NCI-H82 treated with DMSO at 0.1 percent for 48 hours (cell line): Measurements from ENCODE around the gene IFIT2.
"Not testable (repeated sequence)": the region's sequence is repeated elsewhere in the genome, so short reads cannot be mapped to it uniquely, and the experiment has no call there.

Source experiments
- DNase-seq: peaks from one replicate; lab custom pipeline; 2025; ENCODE audit not compliant: unreplicated experiment; lab: John Stamatoyannopoulos, UW

Gene IFIT2

GRCh38 chr10:89301721-89302445, at the start of gene IFIT2:
IFIT2 (plus strand) TSS chr10:89302046; CDS start chr10:89302124, 78 bp downstream.
- no peak for DNase-seq

GRCh38 chr10:89252225-89252585, 49.6 kb upstream of the IFIT2 start:
- DNase-seq: no peak

- DNase-seq: not testable (repeated sequence)
These were observed 46.7 kb upstream of the IFIT2 start for GRCh38 chr10:89255091-89255579.

GRCh38 chr10:89255793-89256192, 46.1 kb upstream of the IFIT2 start:
- DNase-seq: no peak

- no peak for DNase-seq
These were observed 45.5 kb upstream of the IFIT2 start for GRCh38 chr10:89256340-89256739.

GRCh38 chr10:89256962-89257361, 44.9 kb upstream of the IFIT2 start:
- no peak for DNase-seq

GRCh38 chr10:89257581-89257980, 44.3 kb upstream of the IFIT2 start:
- no peak for DNase-seq

GRCh38 chr10:89258881-89259280, 43.0 kb upstream of the IFIT2 start:
- no peak for DNase-seq

GRCh38 chr10:89262086-89263051, 39.5 kb upstream of the IFIT2 start:
- DNase-seq: no peak

GRCh38 chr10:89263091-89263490, 38.8 kb upstream of the IFIT2 start:
- DNase-seq: no peak

- no peak for DNase-seq
These were observed 38.3 kb upstream of the IFIT2 start for GRCh38 chr10:89263531-89263930.

GRCh38 chr10:89266721-89267453, 35.0 kb upstream of the IFIT2 start:
- DNase-seq: no peak

- DNase-seq: no peak
These were observed 32.3 kb upstream of the IFIT2 start for GRCh38 chr10:89269433-89270152.

- DNase-seq: no peak
These were observed 31.7 kb upstream of the IFIT2 start for GRCh38 chr10:89270153-89270483.

- DNase-seq: no peak
These were observed 30.3 kb upstream of the IFIT2 start for GRCh38 chr10:89271532-89271931.

GRCh38 chr10:89273680-89274079, 28.2 kb upstream of the IFIT2 start:
- DNase-seq: no peak

- no peak for DNase-seq
These were observed 26.9 kb upstream of the IFIT2 start for GRCh38 chr10:89274928-89275327.

- DNase-seq: no peak
These were observed 26.5 kb upstream of the IFIT2 start for GRCh38 chr10:89275383-89275782.

GRCh38 chr10:89278034-89278535, 23.8 kb upstream of the IFIT2 start:
- DNase-seq: peak; percentile 6

GRCh38 chr10:89278900-89279392, 22.9 kb upstream of the IFIT2 start:
- DNase-seq: no peak
